SK-N-SH treated with all-trans-retinoic acid at 6 μM for 48 hours (cell line): Measurements from ENCODE around the gene RPS6KA4.

Experiments
- GLIS3 ChIP-seq: fragments of 250-450 bp; sonication (Bioruptor Pico); IDR thresholded peaks from 2 replicates; pipeline ENCODE4 v1.5.0; 2020; ENCODE audit warnings: mild to moderate bottlenecking, moderate library complexity
- SNAI2 ChIP-seq: fragments of 250-450 bp; sonication (Bioruptor Pico); IDR thresholded peaks from 2 replicates; pipeline ENCODE4 v1.5.0; 2020; ENCODE audit warnings: mild to moderate bottlenecking, moderate library complexity
- TOX ChIP-seq: fragments of 250-450 bp; sonication (Bioruptor Pico); IDR thresholded peaks from 2 replicates; pipeline ENCODE4 v1.8.0; 2021; ENCODE audit warnings: mild to moderate bottlenecking, moderate library complexity, borderline replicate concordance

- TF ChIP-seq SNAI2 (no peak), TOX (CRISPR knock-in tag) (no peak), GLIS3 (no peak)
Observed at GRCh38 chr11:64379160-64379559, 20.2 kb downstream of the RPS6KA4 start.
